GM08714 (cell line): ENCODE measurements around the gene LZTS2.
A peak's percentile ranks its signal among the peaks of the same experiment; 100 is the strongest.

Source experiments
- H3K4me3 ChIP-seq: fragments of 200-500 bp; sonication (Bioruptor generic); 2 replicates; pipeline ENCODE4 v1.5.1; 2014; ENCODE audit warnings: mild to moderate bottlenecking, low read length, inconsistent platforms
- ZNF274 ChIP-seq: IDR thresholded peaks from 2 replicates; pipeline ENCODE4 v1.6.1; 2012; ENCODE audit warnings: mild to moderate bottlenecking, low read depth, low read length

LZTS2 gene

GRCh38 chr10:101035916-101036702 lies 36.5 kb downstream of the LZTS2 start:
- TF ChIP-seq ZNF274 = no peak
- H3K4me3 ChIP-seq = no peak overlapping the region

- no peak overlapping the region for H3K4me3 ChIP-seq
- TF ChIP-seq ZNF274 = no peak
These were observed 37.1 kb downstream of the LZTS2 start for GRCh38 chr10:101036726-101037125.

GRCh38 chr10:101038484-101038883 lies 38.9 kb downstream of the LZTS2 start:
- no peak overlapping the region for H3K4me3 ChIP-seq
- TF ChIP-seq ZNF274 = no peak

GRCh38 chr10:101040061-101040460 lies 40.5 kb downstream of the LZTS2 start:
- TF ChIP-seq ZNF274 = no peak

GRCh38 chr10:101040851-101041250 lies 41.2 kb downstream of the LZTS2 start:
- H3K4me3 ChIP-seq = no peak overlapping the region
- TF ChIP-seq ZNF274 = no peak

More at GRCh38 chr10:101040061-101040460, 40.5 kb downstream of the LZTS2 start:
- no peak overlapping the region for H3K4me3 ChIP-seq

GRCh38 chr10:101041252-101041761 lies 41.7 kb downstream of the LZTS2 start:
- no peak for TF ChIP-seq ZNF274
- H3K4me3 ChIP-seq = no peak overlapping the region

GRCh38 chr10:101042118-101042517 lies 42.5 kb downstream of the LZTS2 start:
- no peak for TF ChIP-seq ZNF274
- H3K4me3 ChIP-seq = no peak overlapping the region; the same call in 1 of the 2 replicates

GRCh38 chr10:101042667-101043362 lies 43.2 kb downstream of the LZTS2 start:
- TF ChIP-seq ZNF274 = no peak
- peak overlapping the region; percentile 59; the same call in 1 of the 2 replicates for H3K4me3 ChIP-seq

GRCh38 chr10:101043363-101043707 lies 43.7 kb downstream of the LZTS2 start:
- no peak for TF ChIP-seq ZNF274
- H3K4me3 ChIP-seq = peak overlapping the region; percentile 59; the same call in 1 of the 2 replicates

GRCh38 chr10:101044117-101044516 lies 44.5 kb downstream of the LZTS2 start:
- no peak for TF ChIP-seq ZNF274
- H3K4me3 ChIP-seq = no peak overlapping the region

- H3K4me3 ChIP-seq = no peak overlapping the region
- TF ChIP-seq ZNF274 = no peak
These were observed 47.0 kb downstream of the LZTS2 start for GRCh38 chr10:101046332-101047238.

- H3K4me3 ChIP-seq = no peak overlapping the region
- no peak for TF ChIP-seq ZNF274
These were observed 47.7 kb downstream of the LZTS2 start for GRCh38 chr10:101047268-101047667.

GRCh38 chr10:101047961-101048892 lies 48.6 kb downstream of the LZTS2 start:
- TF ChIP-seq ZNF274 = no peak
- H3K4me3 ChIP-seq = no peak overlapping the region
